Upper lobe of left lung (tissue), 6 donors: ENCODE data around the gene LECT2. TPM values are rescaled to one million over a fixed set of nuclear protein-coding genes. Genes with fewer than 3 reads are reported as not detected.

Experiments
- ATAC-seq, 2 donors: fragments of 200-7000 bp; cut with Tn5 transposase; one replicate each; pipeline ENCODE4 v1.9.1; 2022; ENCODE audit warnings: mild to moderate bottlenecking in 2 of 2, moderate library complexity in 2 of 2; ENCODE audit not compliant: low FRiP score in 2 of 2
- DNase-seq, 2 donors: peaks; one replicate each; pipeline ENCODE4 v3.0.0-alpha.2; 2019 to 2020
- H3K27ac ChIP-seq, 4 donors: fragments of 200-600 bp; sonication (generic); one replicate each; pipeline ENCODE4 v1.5.1; 2016 to 2019
- H3K27me3 ChIP-seq, 4 donors: fragments of 200-600 bp; sonication (generic); one replicate each; pipeline ENCODE4 v1.5.1; 2017 to 2019
- H3K36me3 ChIP-seq, 4 donors: fragments of 200-600 bp; sonication (generic); one replicate each; pipeline ENCODE4 v1.5.1; 2016 to 2019
- H3K4me1 ChIP-seq, 4 donors: fragments of 200-600 bp; sonication (generic); one replicate each; pipeline ENCODE4 v1.5.1; 2018 to 2019
- H3K4me3 ChIP-seq, 4 donors: fragments of 200-600 bp; sonication (generic); one replicate each; pipeline ENCODE4 v1.5.1; 2017 to 2019; ENCODE audit warnings: mild to moderate bottlenecking in 2 of 4, moderate library complexity in 1 of 4
- H3K9me3 ChIP-seq, 4 donors: fragments of 200-600 bp; sonication (generic); one replicate each; pipeline ENCODE4 v1.5.1; 2018 to 2019
- EP300 ChIP-seq, 4 donors: sonication (generic); formaldehyde crosslinking; IDR thresholded peaks; one replicate each; pipeline ENCODE4 v1.5.1; 2017; ENCODE audit warnings: antibody characterized with exemption in 4 of 4, control low read depth in 2 of 4
- POLR2A ChIP-seq, 4 donors: fragments of 450-650 bp; IDR thresholded peaks; one replicate each; pipeline ENCODE4 v1.5.1; 2016 to 2017; ENCODE audit warnings: antibody characterized with exemption in 4 of 4, mild to moderate bottlenecking in 2 of 4
- POLR2AphosphoS5 ChIP-seq, 2 donors: sonication (generic); formaldehyde crosslinking; IDR thresholded peaks; one replicate each; pipeline ENCODE4 v1.5.1; 2017; ENCODE audit warnings: antibody characterized with exemption in 2 of 2
- WGBS, 2 donors: methylation state at CpG; one replicate each; pipeline ENCODE4 v1.1.5; 2017 to 2018; 5-methylcytosine and 5-hydroxymethylcytosine counted together
- total RNA-seq, 6 donors: library from RNA; depleted of rRNA in 4 of 6; stranded (reverse); fragments of >200 nt in 4 of 6; gene quantifications; one replicate each; pipeline versions ENCODE4 v1.1.0 to v1.2.1, GENCODE V29; 2016 to 2021
- TF ChIP-seq, protein P1 (sequence below), 6 experiments: fragments of 450-650 bp in 4 of 6; fragments of 200-600 bp in 2 of 6; sonication (generic) in 2 of 6; IDR thresholded peaks; one replicate each; pipeline ENCODE4 v1.5.1; 2016 to 2019; ENCODE audit warnings: antibody characterized with exemption in 6 of 6
- donor health status: DM: no; HTN: no; CAD: no; lungs with moderate emphysema.
- donor health status: DM: no; HTN: yes; CAD: no; lungs with severe emphysema.

Gene LECT2
- total RNA-seq, 6 donors from 2014 or later = not detected

- Histone ChIP-seq H3K4me3 (no peak overlapping the region), H3K9me3 (no peaks in the 10 kb centered on the region), H3K4me1 (no peaks in the 10 kb centered on the region), H3K36me3 (no peaks in the 10 kb centered on the region), H3K27ac (no peak overlapping the region), H3K27me3 (no peaks in the 10 kb centered on the region)
- peak in 1 of 2 donors; percentile 50 for DNase-seq
- 64 to 72% methylated on average over 20 to 21 of the region's 21 CpGs for WGBS, 2 donors
- ATAC-seq = peak; percentile 28 to 59
- TF ChIP-seq POLR2AphosphoS5 (IDR thresholded peaks at IDR 0.05) (no peak), POLR2A (IDR thresholded peaks at IDR 0.05) (no peak), EP300 (IDR thresholded peaks at IDR 0.05) (no peak)
- TF ChIP-seq, protein P1, sequence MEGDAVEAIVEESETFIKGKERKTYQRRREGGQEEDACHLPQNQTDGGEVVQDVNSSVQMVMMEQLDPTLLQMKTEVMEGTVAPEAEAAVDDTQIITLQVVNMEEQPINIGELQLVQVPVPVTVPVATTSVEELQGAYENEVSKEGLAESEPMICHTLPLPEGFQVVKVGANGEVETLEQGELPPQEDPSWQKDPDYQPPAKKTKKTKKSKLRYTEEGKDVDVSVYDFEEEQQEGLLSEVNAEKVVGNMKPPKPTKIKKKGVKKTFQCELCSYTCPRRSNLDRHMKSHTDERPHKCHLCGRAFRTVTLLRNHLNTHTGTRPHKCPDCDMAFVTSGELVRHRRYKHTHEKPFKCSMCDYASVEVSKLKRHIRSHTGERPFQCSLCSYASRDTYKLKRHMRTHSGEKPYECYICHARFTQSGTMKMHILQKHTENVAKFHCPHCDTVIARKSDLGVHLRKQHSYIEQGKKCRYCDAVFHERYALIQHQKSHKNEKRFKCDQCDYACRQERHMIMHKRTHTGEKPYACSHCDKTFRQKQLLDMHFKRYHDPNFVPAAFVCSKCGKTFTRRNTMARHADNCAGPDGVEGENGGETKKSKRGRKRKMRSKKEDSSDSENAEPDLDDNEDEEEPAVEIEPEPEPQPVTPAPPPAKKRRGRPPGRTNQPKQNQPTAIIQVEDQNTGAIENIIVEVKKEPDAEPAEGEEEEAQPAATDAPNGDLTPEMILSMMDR (IDR thresholded peaks at IDR 0.05) = no peak
Observed at GRCh38 chr5:135990528-135991255, 35.9 kb upstream of the LECT2 start.

- TF ChIP-seq EP300 (IDR thresholded peaks at IDR 0.05) (no peak), POLR2AphosphoS5 (IDR thresholded peaks at IDR 0.05) (no peak), POLR2A (IDR thresholded peaks at IDR 0.05) (no peak)
- TF ChIP-seq, protein P1 (IDR thresholded peaks at IDR 0.05) = no peak
- Histone ChIP-seq H3K4me1 (no peaks in the 10 kb centered on the region), H3K27me3 (no peaks in the 10 kb centered on the region), H3K36me3 (no peaks in the 10 kb centered on the region), H3K27ac (no peak overlapping the region), H3K4me3 (no peak overlapping the region), H3K9me3 (no peaks in the 10 kb centered on the region)
- DNase-seq = no peak
- ATAC-seq = no peak
- 78 to 86% methylated on average over 7 of the region's 7 CpGs for WGBS, 2 donors
Observed at GRCh38 chr5:135989686-135990085, 34.9 kb upstream of the LECT2 start.

- Histone ChIP-seq H3K27me3 (no peaks in the 10 kb centered on the region), H3K36me3 (no peaks in the 10 kb centered on the region), H3K4me1 (no peaks in the 10 kb centered on the region), H3K9me3 (no peaks in the 10 kb centered on the region), H3K27ac (no peak overlapping the region), H3K4me3 (no peak overlapping the region)
- ATAC-seq (no peak), DNase-seq (no peak)
- no peak for TF ChIP-seq EP300 (IDR thresholded peaks at IDR 0.05)
- TF ChIP-seq POLR2AphosphoS5 (IDR thresholded peaks at IDR 0.05) = no peak
- 59 to 76% methylated on average over 3 of the region's 3 CpGs for WGBS, 2 donors
Observed at GRCh38 chr5:135988546-135988945, 33.8 kb upstream of the LECT2 start.

- Histone ChIP-seq H3K9me3 (no peaks in the 10 kb centered on the region), H3K36me3 (no peaks in the 10 kb centered on the region), H3K4me1 (no peaks in the 10 kb centered on the region), H3K27ac (no peak overlapping the region), H3K27me3 (no peaks in the 10 kb centered on the region), H3K4me3 (no peak overlapping the region)
- TF ChIP-seq, protein P1 (IDR thresholded peaks at IDR 0.05) = no peak
- no peak for TF ChIP-seq POLR2AphosphoS5 (IDR thresholded peaks at IDR 0.05)
- no peak for TF ChIP-seq EP300 (IDR thresholded peaks at IDR 0.05)
- no peak for TF ChIP-seq POLR2A (IDR thresholded peaks at IDR 0.05)
- WGBS, 2 donors = 62 to 79% methylated on average over 3 of the region's 3 CpGs
- ATAC-seq (peak in 1 of 2 donors; percentile 43), DNase-seq (no peak)
Observed at GRCh38 chr5:135986891-135987401, 32.2 kb upstream of the LECT2 start.

GRCh38 chr5:135986401-135986800 lies 31.6 kb upstream of the LECT2 start:
- WGBS, 2 donors = 70 to 76% methylated on average over 3 of the region's 3 CpGs
- H3K4me1 ChIP-seq = no peaks in the 10 kb centered on the region
- H3K27ac ChIP-seq = no peak overlapping the region
- no peaks in the 10 kb centered on the region for H3K9me3 ChIP-seq
- ATAC-seq = no peak
- TF ChIP-seq EP300 (IDR thresholded peaks at IDR 0.05) (no peak), POLR2A (IDR thresholded peaks at IDR 0.05) (no peak), POLR2AphosphoS5 (IDR thresholded peaks at IDR 0.05) (no peak)
- TF ChIP-seq, protein P1 (IDR thresholded peaks at IDR 0.05) = no peak
- H3K27me3 ChIP-seq = no peaks in the 10 kb centered on the region
- H3K36me3 ChIP-seq = no peaks in the 10 kb centered on the region
- no peak overlapping the region for H3K4me3 ChIP-seq
- DNase-seq = no peak
